CD4-positive, alpha-beta T cell (primary cell): Measurements from ENCODE around the gene DIAPH1. TPM values are rescaled to one million over a fixed set of nuclear protein-coding genes. Genes with fewer than 3 reads are reported as not detected.

Experiments
- ATAC-seq: fragments of 200-7000 bp; cut with Tn5 transposase; one replicate; pipeline ENCODE4 v1.10.0; 2022; ENCODE audit warnings: mild to moderate bottlenecking; ENCODE audit not compliant: poor library complexity
- CTCF ChIA-PET: fragments of 350-600 bp; sonication (Branson Sonifier 250); formaldehyde crosslinking; loops from one replicate; lab custom pipeline; 2021; ENCODE audit warnings: antibody characterized with exemption, inconsistent platforms; lab: Charles Lee
- POLR2A ChIA-PET: fragments of 350-600 bp; sonication (Branson Sonifier 250); formaldehyde crosslinking; loops from one replicate; lab custom pipeline; 2021; ENCODE audit warnings: antibody characterized with exemption, inconsistent platforms; lab: Charles Lee
- DNase-seq, 14 experiments: peaks; one replicate each; pipeline ENCODE4 v3.0.0-alpha.2; 2013 to 2020; ENCODE audit warnings: mixed read lengths in 2 of 14
- H3K27ac ChIP-seq, 2 donors: one replicate each; pipeline versions ENCODE4 v1.5.1 to v1.7.0; 2013; ENCODE audit warnings: low read length in 2 of 2, low read depth in 1 of 2, mild to moderate bottlenecking in 1 of 2
- H3K27me3 ChIP-seq, 2 experiments: 1 replicate in 1 of 2; 2 replicates in 1 of 2; pipeline versions ENCODE4 v1.6.1 to v1.7.0; 2013; ENCODE audit warnings: low read length in 2 of 2, control low read depth in 1 of 2, mild to moderate bottlenecking in 1 of 2, moderate library complexity in 1 of 2; ENCODE audit not compliant: insufficient read depth in 2 of 2, control insufficient read depth in 1 of 2
- H3K36me3 ChIP-seq: one replicate; pipeline ENCODE4 v1.6.1; 2013; ENCODE audit warnings: low read length, control low read depth; ENCODE audit not compliant: insufficient read depth
- H3K4me1 ChIP-seq: one replicate; pipeline ENCODE4 v1.6.1; 2013; ENCODE audit warnings: low read length, control low read depth; ENCODE audit not compliant: insufficient read depth
- H3K4me3 ChIP-seq: one replicate; pipeline ENCODE4 v1.5.1; 2013; ENCODE audit warnings: mild to moderate bottlenecking, low read length, moderate library complexity
- H3K9me3 ChIP-seq, 2 experiments: 1 replicate in 1 of 2; 2 replicates in 1 of 2; pipeline versions ENCODE4 v1.6.1 to v1.7.0; 2013; ENCODE audit warnings: low read length in 2 of 2, mild to moderate bottlenecking in 2 of 2, control low read depth in 1 of 2, moderate library complexity in 1 of 2; ENCODE audit not compliant: control insufficient read depth in 1 of 2, insufficient read depth in 1 of 2
- H3K27ac Mint-ChIP-seq: one replicate; pipeline ENCODE4 v1.8.0; 2020; ENCODE audit warnings: mixed read lengths
- H3K27me3 Mint-ChIP-seq: one replicate; pipeline ENCODE4 v1.8.0; 2021; ENCODE audit warnings: mixed read lengths
- H3K36me3 Mint-ChIP-seq: one replicate; pipeline ENCODE4 v1.8.0; 2021; ENCODE audit warnings: low read depth, mixed read lengths
- H3K4me1 Mint-ChIP-seq: one replicate; pipeline ENCODE4 v1.8.0; 2021; ENCODE audit warnings: low read depth, mixed read lengths
- H3K4me3 Mint-ChIP-seq: one replicate; pipeline ENCODE4 v1.8.0; 2020; ENCODE audit warnings: mild to moderate bottlenecking, mixed read lengths
- H3K9me3 Mint-ChIP-seq: one replicate; pipeline ENCODE4 v1.8.0; 2020; ENCODE audit warnings: mixed read lengths
- CTCF ChIP-seq: fragments of 200-600 bp; IDR thresholded peaks from one replicate; pipeline ENCODE4 v1.8.0; 2022; ENCODE audit warnings: antibody characterized with exemption, mild to moderate bottlenecking
- intact Hi-C, 2 experiments: fragments of 100-400 bp; cut with DNase I in 1 of 2; cut with micrococcal nuclease in 1 of 2; formaldehyde crosslinking; loops; one replicate each; pipeline versions ENCODE4 v1.15.1 to v1.9.0; 2023 to 2025; cut with DNase I, micrococcal nuclease
- total RNA-seq, 174 experiments: library from RNA in 2 of 174; stranded (reverse) in 2 of 174; gene quantifications; one replicate each; pipeline ENCODE4 v1.2.3 and lab custom pipeline; 2021 to 2026

Gene DIAPH1
- total RNA-seq, 2 experiments from 2014 or later, result 159 to 161 TPM

GRCh38 chr5:141630570-141631140, 11.9 kb upstream of the DIAPH1 start:
- H3K4me3 Mint-ChIP-seq, result no peak overlapping the region
- no peak overlapping the region for H3K27ac Mint-ChIP-seq
- ATAC-seq (no peak), DNase-seq (no peak)
- intact Hi-C loops, result no loop called here
- H3K36me3 ChIP-seq, result peaks cover 63% of the 10 kb centered on the region
- H3K36me3 Mint-ChIP-seq, result peaks cover 87% of the 10 kb centered on the region
- H3K27me3 ChIP-seq, result no peaks in the 10 kb centered on the region
- no peak overlapping the region for H3K27ac ChIP-seq
- ChIA-PET POLR2A (interaction anchor here (1.0 to 8.8 kb wide), 3 partner anchors 12 to 33 kb away, joined by 4 to 100 read pairs (median 5); partner anchors contain the start of gene DIAPH1), CTCF (interaction anchor here (1.3 to 6.3 kb wide), 3 partner anchors 10 to 38 kb away, joined by 3 to 43 read pairs (median 18); partner anchors contain the start of gene DIAPH1)
- peaks cover 43% of the 10 kb centered on the region for H3K4me1 Mint-ChIP-seq
- H3K4me1 ChIP-seq, result peaks cover 15% of the 10 kb centered on the region
- TF ChIP-seq CTCF, result no peak
- H3K9me3 ChIP-seq, result no peaks in the 10 kb centered on the region
- H3K4me3 ChIP-seq, result no peak overlapping the region
- no peaks in the 10 kb centered on the region for H3K9me3 Mint-ChIP-seq
- H3K27me3 Mint-ChIP-seq, result no peaks in the 10 kb centered on the region

- H3K4me3 ChIP-seq, result no peak overlapping the region
- DNase-seq, result no peak
- peaks cover 32% of the 10 kb centered on the region for H3K4me1 Mint-ChIP-seq
- H3K4me1 ChIP-seq, result peaks cover 3% of the 10 kb centered on the region
- H3K27ac ChIP-seq, result no peak overlapping the region
- H3K36me3 Mint-ChIP-seq, result peaks cover 95% of the 10 kb centered on the region
- H3K9me3 Mint-ChIP-seq, result no peaks in the 10 kb centered on the region
- intact Hi-C loops, result no loop called here
- CTCF ChIA-PET, result interaction anchor here (1.2 to 1.4 kb wide), 2 partner anchors 9 to 36 kb away, joined by 4 to 5 read pairs; partner anchors contain the start of gene DIAPH1
- H3K4me3 Mint-ChIP-seq, result no peak overlapping the region
- peaks cover 79% of the 10 kb centered on the region for H3K36me3 ChIP-seq
- no peaks in the 10 kb centered on the region for H3K27me3 ChIP-seq
- H3K27ac Mint-ChIP-seq, result no peak overlapping the region
- no peak for ATAC-seq
- POLR2A ChIA-PET, result interaction anchor here (2.2 kb wide), 1 partner anchor 9 kb away, joined by 5 read pairs; the partner anchor contains the start of gene RELL2
- no peak for TF ChIP-seq CTCF
- H3K27me3 Mint-ChIP-seq, result no peaks in the 10 kb centered on the region
- no peaks in the 10 kb centered on the region for H3K9me3 ChIP-seq
Measured at GRCh38 chr5:141628175-141628788, 9.5 kb upstream of the DIAPH1 start.

- no peak for TF ChIP-seq CTCF
- intact Hi-C loops, result no loop called here
- Mint-ChIP-seq H3K4me1 (peaks cover 27% of the 10 kb centered on the region), H3K36me3 (peaks cover 85% of the 10 kb centered on the region), H3K27me3 (no peaks in the 10 kb centered on the region), H3K9me3 (no peaks in the 10 kb centered on the region), H3K27ac (peak overlapping the region; percentile 52), H3K4me3 (no peak overlapping the region)
- Histone ChIP-seq H3K27ac (no peak overlapping the region), H3K9me3 (no peaks in the 10 kb centered on the region), H3K4me1 (peaks cover 16% of the 10 kb centered on the region), H3K4me3 (no peak overlapping the region), H3K36me3 (peaks cover 77% of the 10 kb centered on the region), H3K27me3 (no peaks in the 10 kb centered on the region)
- no peak for DNase-seq
- ChIA-PET POLR2A (interaction anchor here (0.8 to 2.2 kb wide), 4 partner anchors 10 to 31 kb away, joined by 4 to 8 read pairs (median 6); partner anchors contain the start of genes HDAC3 and RELL2), CTCF (interaction anchor here (1.2 to 3.0 kb wide), 3 partner anchors 10 to 32 kb away, joined by 3 to 16 read pairs (median 13); no protein-coding TSS in a partner anchor)
- ATAC-seq, result no peak
Measured at GRCh38 chr5:141623611-141624010, 4.8 kb upstream of the DIAPH1 start.
